Spleen (tissue), 7 donors: ENCODE measurements around the gene RPN1.

Experiments used
- CTCF ChIP-seq, 11 experiments: fragments of 200-600 bp in 7 of 11; fragments of 450-650 bp in 4 of 11; sonication (generic) in 4 of 11; IDR thresholded peaks in 8 of 11; conservative IDR thresholded peaks in 3 of 11; 1 replicate in 7 of 11; 2 replicates in 4 of 11; pipeline versions ENCODE4 v1.4.0 to v1.8.0; 2016 to 2021; ENCODE audit warnings: antibody characterized with exemption in 11 of 11, inconsistent platforms in 4 of 11, mild to moderate bottlenecking in 1 of 11
- POLR2A ChIP-seq, 3 donors: fragments of 450-650 bp; IDR thresholded peaks; one replicate each; pipeline ENCODE4 v1.5.1; 2017; ENCODE audit warnings: antibody characterized with exemption in 3 of 3, mild to moderate bottlenecking in 1 of 3
- POLR2AphosphoS5 ChIP-seq, 3 donors: sonication (generic); formaldehyde crosslinking; IDR thresholded peaks; one replicate each; pipeline ENCODE4 v1.5.1; 2017; ENCODE audit warnings: antibody characterized with exemption in 3 of 3
- donor health status: DM: no; HTN: no; CAD: no; lungs with moderate emphysema.
- donor health status: DM: no; HTN: no; CAD: no.
- donor health status: DM: no; HTN: no; CAD: no.

GRCh38 chr3:128573160-128573559 is 77.5 kb downstream of the RPN1 start:
- TF ChIP-seq CTCF (IDR thresholded peaks at IDR 0.05 in 8 of 11, conservative IDR thresholded peaks at IDR 0.05 in 3 of 11): no peak
- TF ChIP-seq POLR2A (IDR thresholded peaks at IDR 0.05): no peak
- TF ChIP-seq POLR2AphosphoS5 (IDR thresholded peaks at IDR 0.05): no peak
